ENCODE data around the gene UBC.
"Not testable (repeated sequence)": the region's sequence is repeated elsewhere in the genome, so short reads cannot be mapped to it uniquely, and the experiment has no call there.

Gene UBC

DNA sequence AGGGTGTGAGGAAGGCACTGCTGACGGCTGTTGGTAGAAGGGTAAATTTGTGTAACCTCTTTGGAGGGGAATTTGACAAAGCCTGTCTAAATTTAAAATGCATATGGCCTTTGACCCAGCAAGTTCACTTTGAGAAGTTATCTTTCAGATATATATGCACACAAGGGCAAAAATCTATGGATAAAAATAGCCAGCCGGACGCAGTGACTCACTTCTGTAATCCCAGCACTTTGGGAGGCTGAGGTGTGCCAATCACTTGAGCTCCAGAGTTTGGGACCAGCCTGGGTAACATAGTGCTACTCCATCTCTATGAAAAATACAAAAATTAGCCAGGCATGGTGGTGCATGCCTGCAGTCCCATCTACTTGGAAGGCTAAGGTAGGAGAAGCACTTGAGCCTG, 13.4 kb downstream of the UBC start:
- TF ChIP-seq ZNF660 (tag by site-specific recombination; IDR thresholded peaks at IDR 0.05) (no peak), ZNF302 (tag by site-specific recombination; IDR thresholded peaks at IDR 0.05; ENCODE audit: low read depth) (no peak), ZNF837 (tag by site-specific recombination; IDR thresholded peaks at IDR 0.05) (no peak), ZNF324 (tag by site-specific recombination; IDR thresholded peaks at IDR 0.05) (no peak), ZNF747 (tag by site-specific recombination; IDR thresholded peaks at IDR 0.05) (no peak), RBAK (tag by site-specific recombination; IDR thresholded peaks at IDR 0.05) (no peak), ZNF350 (tag by site-specific recombination; IDR thresholded peaks at IDR 0.05) (no peak), MEIS1 (CRISPR knock-in tag; IDR thresholded peaks at IDR 0.05; ENCODE audit: borderline replicate concordance) (no peak), ZNF596 (tag by site-specific recombination; IDR thresholded peaks at IDR 0.05) (no peak), ZNF23 (tag by site-specific recombination; IDR thresholded peaks at IDR 0.05; ENCODE audit: borderline replicate concordance) (no peak), ZNF133 (tag by site-specific recombination; IDR thresholded peaks at IDR 0.05) (no peak)
- TF ChIP-seq, protein P1, sequence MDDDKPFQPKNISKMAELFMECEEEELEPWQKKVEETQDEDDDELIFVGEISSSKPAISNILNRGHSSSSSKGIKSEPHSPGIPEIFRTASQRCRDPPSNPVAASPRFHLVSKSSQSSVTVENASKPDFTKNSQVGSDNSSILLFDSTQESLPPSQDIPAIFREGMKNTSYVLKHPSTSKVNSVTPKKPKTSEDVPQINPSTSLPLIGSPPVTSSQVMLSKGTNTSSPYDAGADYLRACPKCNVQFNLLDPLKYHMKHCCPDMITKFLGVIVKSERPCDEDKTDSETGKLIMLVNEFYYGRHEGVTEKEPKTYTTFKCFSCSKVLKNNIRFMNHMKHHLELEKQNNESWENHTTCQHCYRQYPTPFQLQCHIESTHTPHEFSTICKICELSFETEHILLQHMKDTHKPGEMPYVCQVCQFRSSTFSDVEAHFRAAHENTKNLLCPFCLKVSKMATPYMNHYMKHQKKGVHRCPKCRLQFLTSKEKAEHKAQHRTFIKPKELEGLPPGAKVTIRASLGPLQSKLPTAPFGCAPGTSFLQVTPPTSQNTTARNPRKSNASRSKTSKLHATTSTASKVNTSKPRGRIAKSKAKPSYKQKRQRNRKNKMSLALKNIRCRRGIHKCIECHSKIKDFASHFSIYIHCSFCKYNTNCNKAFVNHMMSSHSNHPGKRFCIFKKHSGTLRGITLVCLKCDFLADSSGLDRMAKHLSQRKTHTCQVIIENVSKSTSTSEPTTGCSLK (tag by site-specific recombination; IDR thresholded peaks at IDR 0.05), result no peak
- Histone ChIP-seq H3K27ac (ENCODE audit: extremely low read depth, low read depth, low read length) (no peak overlapping the region), H3K4me3 (ENCODE audit: low read depth, low read length) (no peak overlapping the region), H3K4me1 (ENCODE audit: control insufficient read depth, insufficient read depth, low read length) (0 out of 2 replicates have a peak, but pooled peaks cover 3% of the 10 kb centered on the region), H3K36me3 (ENCODE audit: control insufficient read depth in 2 of 2, insufficient read depth in 1 of 2, low read length in 2 of 2) (no peaks in the 10 kb centered on the region), H3K9me3 (ENCODE audit: control insufficient read depth, insufficient read depth, low read depth, low read length) (no peaks in the 10 kb centered on the region)
- CTCF ChIA-PET, result interaction anchor here (0.9 to 2.1 kb wide), 2 partner anchors 39 kb away, joined by 3 to 6 read pairs; no protein-coding TSS in a partner anchor
- POLR2A ChIA-PET, result interaction anchor here (1.2 to 2.2 kb wide), 2 partner anchors 10 to 13 kb away, joined by 4 to 7 read pairs; partner anchors contain the start of gene UBC

DNA sequence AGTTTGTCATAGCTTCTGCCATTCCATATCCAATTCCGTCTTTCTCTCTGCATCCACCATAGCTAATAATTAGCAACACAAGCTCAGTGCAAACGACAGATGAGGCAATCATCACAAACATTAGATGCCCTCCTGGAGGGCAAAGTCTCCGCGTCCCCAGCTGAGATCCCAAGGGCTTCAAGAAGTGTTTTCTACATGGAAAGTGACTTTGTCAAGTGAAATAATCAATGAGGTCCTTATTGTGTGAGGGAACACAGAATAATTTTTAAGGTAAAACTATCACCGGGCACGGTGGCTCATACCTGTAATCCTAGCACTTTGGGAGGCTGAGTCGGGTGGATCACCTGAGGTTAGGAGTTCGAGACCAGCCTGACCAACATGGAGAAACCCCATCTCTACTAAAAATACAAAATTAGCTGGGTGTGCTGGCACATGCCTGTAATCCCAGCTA, 14.1 kb downstream of the UBC start:
- H3K4me1 ChIP-seq (ENCODE audit: control insufficient read depth, insufficient read depth, low read length); H3K27ac ChIP-seq (ENCODE audit: extremely low read depth, low read depth, low read length); H3K9me3 ChIP-seq (ENCODE audit: control insufficient read depth, insufficient read depth, low read depth, low read length); H3K4me3 ChIP-seq (ENCODE audit: low read depth, low read length); H3K36me3 ChIP-seq (ENCODE audit: control insufficient read depth in 2 of 2, insufficient read depth in 1 of 2, low read length in 2 of 2); POLR2A ChIA-PET: not testable (repeated sequence)
- peak; percentile 33; the same call in 1 of the 2 replicates for TF ChIP-seq ZIC2 (tag by site-specific recombination; IDR thresholded peaks at IDR 0.05)
- peak; percentile 74 for TF ChIP-seq GLIS1 (tag by site-specific recombination; IDR thresholded peaks at IDR 0.05)
- CTCF ChIA-PET, result interaction anchor here (0.9 to 2.1 kb wide), 3 partner anchors 38 to 73 kb away, joined by 3 to 6 read pairs (median 3); no protein-coding TSS in a partner anchor

DNA sequence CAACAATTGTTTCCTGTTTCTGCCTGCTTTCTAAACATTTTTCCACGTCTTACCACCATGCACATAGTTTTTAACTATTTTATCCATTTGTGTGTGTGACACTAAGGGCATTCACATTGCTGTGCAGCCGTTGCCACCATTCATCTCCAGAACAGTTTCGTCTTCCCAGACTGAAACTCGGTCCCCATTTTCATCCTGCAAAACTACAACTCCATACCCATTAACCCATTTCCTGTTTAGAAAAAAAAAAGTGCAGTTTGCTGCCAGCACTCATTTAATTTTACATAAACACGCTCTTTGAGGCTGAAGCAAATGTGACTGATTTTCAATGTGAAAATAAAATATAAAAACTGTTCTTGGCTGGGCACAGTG, 15.5 kb downstream of the UBC start:
- TF ChIP-seq ZNF112 (tag by site-specific recombination; IDR thresholded peaks at IDR 0.05) (no peak), ZBTB20 (tag by site-specific recombination; IDR thresholded peaks at IDR 0.05) (0 out of 2 replicates have a peak, but pooled peaks have one; percentile 4), ZNF791 (tag by site-specific recombination; IDR thresholded peaks at IDR 0.05) (no peak), ZNF664 (tag by site-specific recombination; IDR thresholded peaks at IDR 0.05) (peak; percentile 31; the same call in 1 of the 2 replicates), ZFP37 (tag by site-specific recombination; IDR thresholded peaks at IDR 0.05) (no peak), ZNF843 (tag by site-specific recombination; IDR thresholded peaks at IDR 0.05) (no peak), GLIS2 (tag by site-specific recombination; IDR thresholded peaks at IDR 0.05) (no peak), WT1 (tag by site-specific recombination; IDR thresholded peaks at IDR 0.05) (no peak), ZNF621 (tag by site-specific recombination; IDR thresholded peaks at IDR 0.05) (no peak)
- TF ChIP-seq, protein P2, sequence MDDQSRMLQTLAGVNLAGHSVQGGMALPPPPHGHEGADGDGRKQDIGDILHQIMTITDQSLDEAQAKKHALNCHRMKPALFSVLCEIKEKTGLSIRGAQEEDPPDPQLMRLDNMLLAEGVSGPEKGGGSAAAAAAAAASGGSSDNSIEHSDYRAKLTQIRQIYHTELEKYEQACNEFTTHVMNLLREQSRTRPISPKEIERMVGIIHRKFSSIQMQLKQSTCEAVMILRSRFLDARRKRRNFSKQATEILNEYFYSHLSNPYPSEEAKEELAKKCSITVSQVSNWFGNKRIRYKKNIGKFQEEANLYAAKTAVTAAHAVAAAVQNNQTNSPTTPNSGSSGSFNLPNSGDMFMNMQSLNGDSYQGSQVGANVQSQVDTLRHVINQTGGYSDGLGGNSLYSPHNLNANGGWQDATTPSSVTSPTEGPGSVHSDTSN (CRISPR knock-in tag; IDR thresholded peaks at IDR 0.05), result no peak
- Histone ChIP-seq H3K4me3 (ENCODE audit: low read depth, low read length) (no peak overlapping the region), H3K36me3 (ENCODE audit: control insufficient read depth in 2 of 2, insufficient read depth in 1 of 2, low read length in 2 of 2) (no peaks in the 10 kb centered on the region), H3K27ac (ENCODE audit: extremely low read depth, low read depth, low read length) (no peak overlapping the region), H3K4me1 (ENCODE audit: control insufficient read depth, insufficient read depth, low read length) (no peaks in the 10 kb centered on the region), H3K9me3 (ENCODE audit: control insufficient read depth, insufficient read depth, low read depth, low read length) (no peaks in the 10 kb centered on the region)
- ChIA-PET POLR2A (no interaction called here), CTCF (interaction anchor here (2.1 kb wide), 1 partner anchor 41 kb away, joined by 6 read pairs; no protein-coding TSS in a partner anchor)

All from HEK293 (cell line).